GM23248 (cell line): ENCODE measurements around the gene KIF23.

Experiments used
- EZH2 ChIP-seq: fragments of 200-600 bp; sonication (generic); IDR thresholded peaks from 2 replicates; pipeline ENCODE4 v1.6.1; 2018; ENCODE audit warnings: antibody characterized with exemption, mild to moderate bottlenecking; ENCODE audit not compliant: insufficient read depth, poor library complexity, severe bottlenecking
- EZH2phosphoT487 ChIP-seq: fragments of 200-600 bp; sonication (generic); IDR thresholded peaks from 2 replicates; pipeline ENCODE4 v1.6.1; 2018; ENCODE audit warnings: antibody characterized with exemption, moderate library complexity, mild to moderate bottlenecking, low read depth; ENCODE audit not compliant: insufficient read depth

DNA sequence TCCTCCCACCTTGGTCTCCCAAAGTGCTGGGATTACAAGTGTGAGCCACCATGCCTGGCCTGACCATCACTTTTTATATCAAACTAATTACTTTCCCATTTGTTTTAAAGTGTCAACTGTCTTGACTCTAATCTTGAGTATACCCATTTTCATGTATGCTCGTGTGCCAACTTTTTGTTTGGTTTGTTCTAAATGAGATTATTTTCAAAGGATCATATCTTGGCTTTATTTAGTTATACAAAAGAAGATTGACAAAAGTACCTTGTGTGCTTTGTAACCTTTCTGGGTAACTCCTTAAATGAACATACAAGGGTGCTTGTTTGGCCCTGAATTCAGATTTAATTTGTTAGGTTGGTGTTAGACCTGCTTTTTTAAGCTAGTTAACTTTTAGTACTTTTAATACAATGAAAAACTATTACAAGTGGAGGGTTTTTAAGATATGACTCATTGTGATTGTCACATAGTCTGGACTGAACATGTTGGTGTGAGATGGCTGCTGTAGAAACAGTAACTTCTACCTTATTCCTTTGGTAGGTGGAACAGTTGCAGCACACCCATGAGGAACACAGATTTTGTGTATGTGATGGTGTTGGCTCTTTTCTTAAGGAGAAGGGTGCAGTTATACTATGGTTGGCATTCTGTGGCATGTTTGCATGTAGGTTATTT, 10.7 kb downstream of the KIF23 start:
- no peak for TF ChIP-seq EZH2
- TF ChIP-seq EZH2phosphoT487: no peak
